ENCODE data around the gene CLDN16. TPM values are rescaled to one million over a fixed set of nuclear protein-coding genes. Genes with fewer than 3 reads are reported as not detected.

CLDN16 gene
- polyA plus RNA-seq, 1 donor from 2014 or later = not detected

DNA sequence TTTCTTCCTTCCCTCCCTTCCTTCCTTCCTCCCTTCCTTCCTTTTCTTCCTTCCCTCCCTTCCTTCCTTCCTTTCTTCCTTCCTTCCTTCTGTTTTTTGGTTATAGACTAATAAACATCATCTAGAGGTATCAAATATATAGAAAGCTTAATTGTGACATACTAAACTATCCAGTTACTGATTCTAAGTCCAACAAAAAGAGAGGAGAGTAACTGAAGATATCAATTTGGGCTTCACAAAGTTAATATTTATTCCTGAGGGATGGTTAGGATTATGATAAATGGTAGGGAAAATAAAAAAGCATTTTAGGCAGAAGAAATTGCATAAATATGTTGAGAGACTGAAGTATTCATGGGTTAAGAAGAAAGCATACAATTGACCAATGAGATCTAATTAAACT, 7.8 kb upstream of the CLDN16 start:
- Histone ChIP-seq H3K4me3 (ENCODE audit: low read length) (no peak overlapping the region), H2AFZ (ENCODE audit: low read depth, low read length) (no peak overlapping the region), H3K36me3 (ENCODE audit: insufficient read depth, low read length) (no peaks in the 10 kb centered on the region), H3K79me2 (replicated peaks; ENCODE audit: insufficient read depth, low read length) (no peaks in the 10 kb centered on the region), H3F3A (ENCODE audit: insufficient read depth, low read length, poor library complexity, severe bottlenecking) (no peaks in the 10 kb centered on the region), H3K9me3 (ENCODE audit: low read length) (no peaks in the 10 kb centered on the region), H3K4me2 (ENCODE audit: low read length) (no peak overlapping the region), H4K20me1 (ENCODE audit: insufficient read depth) (no peaks in the 10 kb centered on the region), H3K27ac (ENCODE audit: low read length) (no peak overlapping the region), H3K9me2 (ENCODE audit: insufficient read depth, low read length) (no peaks in the 10 kb centered on the region), H3K9ac (ENCODE audit: low read length) (no peak overlapping the region), H3K27me3 (ENCODE audit: insufficient read depth, low read depth, low read length) (no peaks in the 10 kb centered on the region)
- TF ChIP-seq EZH2 (IDR thresholded peaks at IDR 0.05; ENCODE audit: borderline replicate concordance, insufficient read depth, low read length, poor library complexity, severe bottlenecking) (no peak), MXI1 (conservative IDR thresholded peaks at IDR 0.05; ENCODE audit: poor library complexity, severe bottlenecking) (no peak), POLR2AphosphoS5 (IDR thresholded peaks at IDR 0.05) (no peak), TAF1 (IDR thresholded peaks at IDR 0.05; ENCODE audit: low read depth) (no peak), SMC3 (conservative IDR thresholded peaks at IDR 0.05; ENCODE audit: poor library complexity) (no peak), RAD21 (conservative IDR thresholded peaks at IDR 0.05) (no peak), EP300 (conservative IDR thresholded peaks at IDR 0.05; ENCODE audit: poor library complexity, severe bottlenecking) (no peak)
- TF ChIP-seq, protein P1, sequence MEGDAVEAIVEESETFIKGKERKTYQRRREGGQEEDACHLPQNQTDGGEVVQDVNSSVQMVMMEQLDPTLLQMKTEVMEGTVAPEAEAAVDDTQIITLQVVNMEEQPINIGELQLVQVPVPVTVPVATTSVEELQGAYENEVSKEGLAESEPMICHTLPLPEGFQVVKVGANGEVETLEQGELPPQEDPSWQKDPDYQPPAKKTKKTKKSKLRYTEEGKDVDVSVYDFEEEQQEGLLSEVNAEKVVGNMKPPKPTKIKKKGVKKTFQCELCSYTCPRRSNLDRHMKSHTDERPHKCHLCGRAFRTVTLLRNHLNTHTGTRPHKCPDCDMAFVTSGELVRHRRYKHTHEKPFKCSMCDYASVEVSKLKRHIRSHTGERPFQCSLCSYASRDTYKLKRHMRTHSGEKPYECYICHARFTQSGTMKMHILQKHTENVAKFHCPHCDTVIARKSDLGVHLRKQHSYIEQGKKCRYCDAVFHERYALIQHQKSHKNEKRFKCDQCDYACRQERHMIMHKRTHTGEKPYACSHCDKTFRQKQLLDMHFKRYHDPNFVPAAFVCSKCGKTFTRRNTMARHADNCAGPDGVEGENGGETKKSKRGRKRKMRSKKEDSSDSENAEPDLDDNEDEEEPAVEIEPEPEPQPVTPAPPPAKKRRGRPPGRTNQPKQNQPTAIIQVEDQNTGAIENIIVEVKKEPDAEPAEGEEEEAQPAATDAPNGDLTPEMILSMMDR (IDR thresholded peaks at IDR 0.05; ENCODE audit: poor library complexity, severe bottlenecking) = no peak

GRCh38 chr3:190381441-190381840, 6.5 kb upstream of the CLDN16 start:
- no peaks in the 10 kb centered on the region for H3K9me3 ChIP-seq (ENCODE audit: low read length)
- H3K79me2 ChIP-seq (replicated peaks; ENCODE audit: insufficient read depth, low read length) = no peaks in the 10 kb centered on the region
- no peaks in the 10 kb centered on the region for H3F3A ChIP-seq (ENCODE audit: insufficient read depth, low read length, poor library complexity, severe bottlenecking)
- H3K9ac ChIP-seq (ENCODE audit: low read length) = no peak overlapping the region
- no peak for TF ChIP-seq TAF1 (IDR thresholded peaks at IDR 0.05; ENCODE audit: low read depth)
- TF ChIP-seq POLR2AphosphoS5 (IDR thresholded peaks at IDR 0.05) = no peak
- TF ChIP-seq, protein P1 (IDR thresholded peaks at IDR 0.05; ENCODE audit: poor library complexity, severe bottlenecking) = no peak
- no peak for TF ChIP-seq SMC3 (conservative IDR thresholded peaks at IDR 0.05; ENCODE audit: poor library complexity)
- TF ChIP-seq RAD21 (conservative IDR thresholded peaks at IDR 0.05) = no peak
- TF ChIP-seq EZH2 (IDR thresholded peaks at IDR 0.05; ENCODE audit: borderline replicate concordance, insufficient read depth, low read length, poor library complexity, severe bottlenecking) = no peak
- no peak for TF ChIP-seq EP300 (conservative IDR thresholded peaks at IDR 0.05; ENCODE audit: poor library complexity, severe bottlenecking)
- TF ChIP-seq REST (IDR thresholded peaks at IDR 0.05; ENCODE audit: borderline replicate concordance) = no peak
- no peaks in the 10 kb centered on the region for H3K36me3 ChIP-seq (ENCODE audit: insufficient read depth, low read length)
- H3K4me3 ChIP-seq (ENCODE audit: low read length) = no peak overlapping the region
- no peaks in the 10 kb centered on the region for H4K20me1 ChIP-seq (ENCODE audit: insufficient read depth)
- H3K9me2 ChIP-seq (ENCODE audit: insufficient read depth, low read length) = no peaks in the 10 kb centered on the region
- no peak overlapping the region for H2AFZ ChIP-seq (ENCODE audit: low read depth, low read length)
- H3K27me3 ChIP-seq (ENCODE audit: insufficient read depth, low read depth, low read length) = no peaks in the 10 kb centered on the region
- H3K27ac ChIP-seq (ENCODE audit: low read length) = no peak overlapping the region
- H3K4me2 ChIP-seq (ENCODE audit: low read length) = no peak overlapping the region

Measured in neural cell (in vitro differentiated cells).